ENCODE measurements around the gene CYBA. TPM values are rescaled to one million over a fixed set of nuclear protein-coding genes. Genes with fewer than 3 reads are reported as not detected.

Gene CYBA
- total RNA-seq, 1 donor: 98.0 TPM

DNA sequence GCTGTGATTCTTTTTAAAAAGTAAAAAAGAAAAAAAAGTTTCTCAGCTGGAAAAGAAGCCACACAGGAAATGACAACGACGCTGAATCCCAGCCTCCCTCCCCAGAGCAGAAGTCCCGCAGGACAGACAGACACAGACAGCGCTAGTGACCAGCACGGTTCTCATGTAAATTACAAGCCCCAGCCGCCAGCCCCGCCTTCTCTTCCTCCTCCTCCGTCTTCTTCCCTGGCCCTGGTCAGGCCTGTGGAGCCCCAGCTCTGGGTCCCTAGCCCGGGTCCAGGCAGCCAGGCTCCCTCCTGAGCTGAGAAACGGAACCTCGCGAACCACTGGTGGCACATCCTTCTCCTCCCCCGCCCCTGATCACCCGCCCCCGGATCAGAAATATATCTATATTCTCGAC lies 19.5 kb downstream of the CYBA start:
- no peak overlapping the region for H3K4me3 ChIP-seq (ENCODE audit: low read depth, low read length)
- TF ChIP-seq, protein P1, sequence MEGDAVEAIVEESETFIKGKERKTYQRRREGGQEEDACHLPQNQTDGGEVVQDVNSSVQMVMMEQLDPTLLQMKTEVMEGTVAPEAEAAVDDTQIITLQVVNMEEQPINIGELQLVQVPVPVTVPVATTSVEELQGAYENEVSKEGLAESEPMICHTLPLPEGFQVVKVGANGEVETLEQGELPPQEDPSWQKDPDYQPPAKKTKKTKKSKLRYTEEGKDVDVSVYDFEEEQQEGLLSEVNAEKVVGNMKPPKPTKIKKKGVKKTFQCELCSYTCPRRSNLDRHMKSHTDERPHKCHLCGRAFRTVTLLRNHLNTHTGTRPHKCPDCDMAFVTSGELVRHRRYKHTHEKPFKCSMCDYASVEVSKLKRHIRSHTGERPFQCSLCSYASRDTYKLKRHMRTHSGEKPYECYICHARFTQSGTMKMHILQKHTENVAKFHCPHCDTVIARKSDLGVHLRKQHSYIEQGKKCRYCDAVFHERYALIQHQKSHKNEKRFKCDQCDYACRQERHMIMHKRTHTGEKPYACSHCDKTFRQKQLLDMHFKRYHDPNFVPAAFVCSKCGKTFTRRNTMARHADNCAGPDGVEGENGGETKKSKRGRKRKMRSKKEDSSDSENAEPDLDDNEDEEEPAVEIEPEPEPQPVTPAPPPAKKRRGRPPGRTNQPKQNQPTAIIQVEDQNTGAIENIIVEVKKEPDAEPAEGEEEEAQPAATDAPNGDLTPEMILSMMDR (IDR thresholded peaks at IDR 0.05; ENCODE audit: insufficient read depth, low read length): no peak
- no peak for DNase-seq (ENCODE audit: low read depth)

DNA sequence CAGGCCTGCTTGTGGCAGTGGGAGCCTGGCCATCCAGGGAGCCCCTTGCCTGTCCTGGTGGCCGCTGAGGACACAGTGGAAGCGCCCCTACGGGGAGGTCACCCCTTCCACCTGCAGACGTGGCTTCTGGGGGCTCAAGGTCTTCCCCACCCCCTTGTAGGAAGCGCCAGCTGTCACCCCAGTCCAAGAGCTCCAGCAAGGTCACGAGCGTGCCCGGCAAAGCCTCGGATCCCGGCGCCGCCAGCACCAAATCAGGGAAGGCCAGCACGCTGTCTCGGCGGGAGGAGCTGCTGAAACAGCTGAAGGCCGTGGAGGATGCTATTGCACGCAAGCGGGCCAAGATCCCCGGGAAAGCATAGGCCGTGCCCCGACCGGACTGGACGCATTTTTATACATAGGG lies 19.9 kb downstream of the CYBA start:
- no peak for DNase-seq (ENCODE audit: low read depth)
- TF ChIP-seq, protein P1 (IDR thresholded peaks at IDR 0.05; ENCODE audit: insufficient read depth, low read length): no peak

DNA sequence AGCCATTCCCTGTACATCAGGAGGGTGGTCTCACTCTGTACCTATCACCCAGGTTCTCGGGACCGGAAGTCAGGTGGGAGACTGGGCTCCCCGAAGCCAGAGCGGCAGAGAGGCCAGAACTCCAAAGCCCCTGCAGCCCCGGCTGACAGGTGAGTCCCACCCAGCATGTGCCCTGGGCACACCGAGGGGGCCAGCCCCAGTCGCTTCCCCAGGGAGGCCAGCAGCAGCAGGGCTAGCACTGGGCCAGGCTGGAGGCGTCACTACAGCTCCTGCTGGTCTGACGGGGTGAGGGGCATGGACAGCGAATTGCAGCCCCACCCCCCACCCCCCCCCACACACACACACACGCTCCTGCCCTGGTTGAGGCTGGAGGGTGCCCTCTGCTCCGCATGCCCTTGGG lies 20.4 kb downstream of the CYBA start:
- no peak overlapping the region for H3K4me3 ChIP-seq (ENCODE audit: low read depth, low read length)
- DNase-seq (ENCODE audit: low read depth): no peak
- TF ChIP-seq, protein P1 (IDR thresholded peaks at IDR 0.05; ENCODE audit: insufficient read depth, low read length): no peak

More for the DNA sequence above, 19.9 kb downstream of the CYBA start:
- H3K4me3 ChIP-seq (ENCODE audit: low read depth, low read length): no peak overlapping the region

DNA sequence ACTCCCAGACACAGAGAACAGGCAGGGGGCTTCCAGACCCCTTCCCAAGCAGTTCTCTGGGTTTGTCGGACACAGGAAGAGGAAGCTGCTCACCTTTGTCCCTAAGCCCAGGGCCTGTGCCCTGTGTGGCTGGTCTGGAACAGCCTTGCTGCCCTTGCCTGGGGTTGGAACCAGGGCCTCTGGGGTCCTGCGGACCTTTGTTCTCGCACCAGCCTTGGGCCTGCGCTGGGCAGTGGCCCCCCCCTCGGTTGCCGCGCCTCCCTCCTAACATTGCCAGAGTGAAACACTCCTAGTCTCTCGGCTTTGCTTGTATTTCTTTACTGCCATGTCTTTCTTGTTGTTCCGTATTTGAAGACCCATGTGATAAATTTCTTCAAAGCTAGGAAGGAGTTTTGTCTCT lies 21.0 kb downstream of the CYBA start:
- TF ChIP-seq, protein P1 (IDR thresholded peaks at IDR 0.05; ENCODE audit: insufficient read depth, low read length): no peak
- H3K4me3 ChIP-seq (ENCODE audit: low read depth, low read length): no peak overlapping the region
- DNase-seq (ENCODE audit: low read depth): no peak

DNA sequence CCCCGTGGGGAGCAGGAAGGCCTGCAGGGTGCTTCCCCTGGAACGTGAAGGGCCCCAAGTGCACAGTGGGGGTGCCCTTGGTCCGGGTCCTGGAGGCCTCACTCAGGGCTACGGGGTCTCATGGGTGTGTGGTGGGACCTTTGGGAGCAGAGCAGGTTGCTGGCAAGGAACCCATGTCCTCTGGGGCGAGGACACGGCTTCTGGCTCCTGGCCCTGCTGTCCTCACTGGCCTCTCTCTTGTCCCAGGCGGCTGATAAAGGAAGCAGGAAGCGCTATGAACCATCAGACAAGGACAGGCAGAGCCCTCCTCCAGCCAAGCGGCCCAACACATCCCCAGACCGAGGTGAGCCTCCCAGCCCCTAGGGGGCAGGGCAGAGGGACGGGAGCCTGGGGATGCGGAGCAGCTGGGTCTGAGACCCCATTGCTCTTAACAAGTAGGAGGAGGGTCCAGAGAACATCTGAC lies 22.3 kb downstream of the CYBA start:
- H3K4me3 ChIP-seq (ENCODE audit: low read depth, low read length): no peak overlapping the region
- TF ChIP-seq, protein P1 (IDR thresholded peaks at IDR 0.05; ENCODE audit: insufficient read depth, low read length): peak; percentile 12
- no peak for DNase-seq (ENCODE audit: low read depth)

DNA sequence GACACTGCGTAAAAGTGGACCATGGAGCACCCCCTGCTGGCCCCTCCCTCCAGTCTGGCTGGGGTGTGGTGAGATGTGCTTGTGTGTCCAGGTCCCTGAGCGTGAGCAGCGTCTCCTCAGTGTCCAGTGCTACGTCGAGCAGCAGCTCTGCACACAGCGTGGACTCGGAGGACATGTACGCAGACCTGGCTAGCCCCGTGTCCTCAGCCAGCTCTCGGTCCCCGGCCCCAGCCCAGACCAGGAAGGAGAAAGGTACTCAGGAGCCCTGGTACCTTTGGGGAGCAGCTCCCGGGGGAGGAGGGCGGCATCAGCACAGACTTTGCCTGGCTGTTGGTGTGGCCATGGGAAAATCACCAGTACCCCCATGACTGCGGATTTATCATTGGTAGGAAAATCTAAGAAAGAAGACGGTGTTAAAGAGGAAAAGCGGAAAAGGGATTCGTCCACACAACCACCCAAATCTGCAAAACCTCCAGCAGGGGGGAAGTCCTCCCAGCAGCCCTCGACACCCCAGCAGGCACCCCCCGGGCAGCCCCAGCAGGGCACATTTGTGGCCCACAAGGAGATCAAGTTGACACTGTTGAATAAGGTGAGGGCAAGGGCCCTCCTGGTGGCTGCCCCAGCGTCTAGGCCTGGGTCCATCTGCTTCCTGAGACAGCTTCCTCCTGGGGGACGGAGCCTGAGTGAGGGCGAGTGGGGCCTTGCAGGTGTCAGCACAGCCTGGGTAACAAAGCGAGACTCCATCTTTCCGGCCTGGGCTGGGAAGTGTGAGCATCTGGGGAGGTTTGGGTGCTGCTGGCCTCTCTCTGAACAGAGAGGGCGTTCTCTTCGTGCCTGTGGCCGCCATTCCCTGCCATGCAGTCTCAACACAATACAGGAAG lies 23.1 kb downstream of the CYBA start:
- TF ChIP-seq, protein P1 (IDR thresholded peaks at IDR 0.05; ENCODE audit: insufficient read depth, low read length): no peak
- no peak overlapping the region for H3K4me3 ChIP-seq (ENCODE audit: low read depth, low read length)
- no peak for DNase-seq (ENCODE audit: low read depth)

Data from fibroblast of the aortic adventitia (primary cell).